PFSK-1 (cell line): Measurements from ENCODE around the gene DBT.

ENCODE experiments used
- POLR2AphosphoS5 ChIP-seq: IDR thresholded peaks from 2 replicates; pipeline ENCODE4 v1.6.1; 2012; ENCODE audit warnings: low read depth, mild to moderate bottlenecking, control low read depth, low read length, moderate library complexity
- REST ChIP-seq, 2 experiments: IDR thresholded peaks; 2 replicates each; pipeline versions ENCODE4 v1.6.1 to v1.8.0; 2011 to 2012; ENCODE audit warnings: low read depth in 2 of 2, low read length in 2 of 2, control low read depth in 1 of 2, inconsistent platforms in 1 of 2, mild to moderate bottlenecking in 1 of 2, moderate library complexity in 1 of 2; ENCODE audit not compliant: insufficient read depth in 1 of 2
- SIN3A ChIP-seq: IDR thresholded peaks from 2 replicates; pipeline ENCODE4 v1.6.1; 2012; ENCODE audit warnings: mild to moderate bottlenecking, low read length, moderate library complexity, borderline replicate concordance; ENCODE audit not compliant: insufficient read depth

GRCh38 chr1:100213141-100213540, 36.5 kb downstream of the DBT start:
- TF ChIP-seq REST (IDR thresholded peaks at IDR 0.05; ENCODE audit: insufficient read depth in 1 of 2, low read depth in 2 of 2, low read length in 2 of 2) (no peak), POLR2AphosphoS5 (no peak), SIN3A (no peak)
